Amniotic epithelial cell (primary cell): ENCODE results near the gene GRK1.
"Not testable (repeated sequence)": the region's sequence is repeated elsewhere in the genome, so short reads cannot be mapped to it uniquely, and the experiment has no call there.

ENCODE experiments used
- DNase-seq: peaks from one replicate; pipeline ENCODE4 v3.0.0-alpha.2; 2010; ENCODE audit warnings: low read depth

GRK1 gene

DNA sequence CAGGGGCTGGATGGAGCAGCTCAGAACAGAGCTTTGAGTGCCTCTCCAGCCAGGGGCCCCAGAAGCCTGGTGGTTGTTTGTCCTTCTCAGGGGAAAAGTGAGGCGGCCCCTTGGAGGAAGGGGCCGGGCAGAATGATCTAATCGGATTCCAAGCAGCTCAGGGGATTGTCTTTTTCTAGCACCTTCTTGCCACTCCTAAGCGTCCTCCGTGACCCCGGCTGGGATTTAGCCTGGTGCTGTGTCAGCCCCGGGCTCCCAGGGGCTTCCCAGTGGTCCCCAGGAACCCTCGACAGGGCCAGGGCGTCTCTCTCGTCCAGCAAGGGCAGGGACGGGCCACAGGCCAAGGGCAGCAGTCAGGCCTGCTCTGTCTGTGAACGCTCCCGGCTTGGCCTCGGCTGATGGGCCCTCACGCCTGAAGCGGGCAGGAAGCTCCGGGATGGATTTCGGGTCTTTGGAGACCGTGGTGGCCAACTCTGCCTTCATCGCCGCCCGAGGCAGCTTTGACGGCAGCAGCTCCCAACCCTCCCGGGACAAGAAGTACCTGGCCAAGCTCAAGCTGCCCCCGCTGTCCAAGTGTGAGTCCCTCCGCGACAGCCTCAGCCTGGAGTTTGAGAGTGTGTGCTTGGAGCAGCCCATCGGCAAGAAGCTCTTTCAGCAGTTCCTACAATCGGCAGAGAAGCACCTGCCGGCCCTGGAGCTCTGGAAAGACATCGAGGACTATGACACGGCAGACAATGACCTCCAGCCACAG lies at the start of gene GRK1:
Gene GRK1, plus strand, starts transcription at position 269 of the 751 bp plus-strand sequence. Its CDS starts 168 bp downstream, at position 437.
- no peak for DNase-seq

DNA sequence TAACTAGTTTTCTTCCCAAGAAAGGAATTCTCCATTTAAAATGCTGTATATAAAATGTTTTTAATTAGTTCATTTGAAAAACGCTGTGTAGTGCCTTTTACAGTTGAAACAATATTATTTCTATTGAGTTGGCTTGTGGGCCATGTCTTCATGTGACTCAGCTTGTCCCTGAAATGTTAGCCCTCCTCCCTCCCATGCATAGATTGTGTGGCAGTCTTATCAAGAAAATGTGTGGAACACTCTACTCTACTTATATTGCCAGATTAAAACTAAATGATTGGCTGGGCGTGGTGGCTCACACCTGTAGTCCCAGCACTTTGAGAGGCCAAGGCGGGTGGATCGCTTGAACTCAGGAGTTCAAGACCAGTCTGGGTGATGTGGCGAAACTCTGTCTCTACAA lies 49.1 kb upstream of the GRK1 start:
- DNase-seq: no peak

DNA sequence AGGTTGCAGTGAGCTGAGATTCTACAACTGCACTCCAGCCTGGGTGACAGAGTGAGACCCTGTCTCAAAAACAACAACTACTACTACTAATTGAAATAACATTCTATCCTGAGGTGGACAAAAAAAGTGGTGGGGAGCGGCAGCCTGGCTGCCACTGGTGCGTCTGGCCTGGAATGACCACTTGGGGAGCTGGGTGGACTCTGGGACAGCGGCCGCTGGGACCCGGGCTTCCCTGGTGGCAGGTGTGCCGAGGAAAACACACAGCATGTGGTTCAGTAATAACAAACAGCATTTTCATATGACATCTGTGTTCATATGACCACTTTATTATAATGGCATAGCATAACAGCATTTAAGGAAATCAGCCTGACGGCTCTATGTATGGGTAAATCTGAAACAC lies 48.6 kb upstream of the GRK1 start:
- DNase-seq: no peak

DNA sequence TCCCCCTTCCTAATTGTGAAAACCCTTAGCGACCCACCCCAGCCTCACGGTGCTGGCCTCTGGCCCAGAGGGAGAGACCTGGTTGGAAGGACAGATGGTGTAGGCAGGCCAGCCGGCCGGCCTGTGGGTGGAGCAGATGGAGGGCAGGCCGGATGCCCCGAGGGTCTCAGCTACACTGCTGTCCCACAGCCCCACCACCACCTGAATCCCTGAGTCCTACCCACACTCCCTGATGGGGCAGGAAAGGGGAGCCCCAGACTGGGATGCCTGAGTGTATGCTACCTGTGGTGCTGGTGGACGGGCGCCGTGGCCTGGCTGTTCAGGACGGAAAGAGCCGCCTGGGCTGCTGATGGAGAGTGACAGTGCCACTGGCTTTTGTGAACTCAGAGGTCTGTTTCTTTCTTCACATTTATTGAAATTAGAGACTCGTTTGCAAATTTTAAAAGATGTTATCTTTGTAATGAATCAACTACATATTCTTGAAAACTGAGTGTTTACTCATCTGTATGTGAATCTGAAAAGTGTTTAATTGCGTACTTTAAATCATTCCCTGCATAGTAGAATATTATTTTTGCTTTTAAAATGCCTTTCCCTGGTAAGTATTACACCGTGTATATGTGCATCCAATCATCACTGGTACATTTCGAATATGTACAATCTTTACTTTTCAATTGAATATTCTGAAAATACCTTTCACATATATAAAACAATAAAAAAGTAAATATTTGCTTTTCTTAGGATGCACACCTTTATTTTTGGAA lies 46.8 kb upstream of the GRK1 start:
- DNase-seq: no peak

DNA sequence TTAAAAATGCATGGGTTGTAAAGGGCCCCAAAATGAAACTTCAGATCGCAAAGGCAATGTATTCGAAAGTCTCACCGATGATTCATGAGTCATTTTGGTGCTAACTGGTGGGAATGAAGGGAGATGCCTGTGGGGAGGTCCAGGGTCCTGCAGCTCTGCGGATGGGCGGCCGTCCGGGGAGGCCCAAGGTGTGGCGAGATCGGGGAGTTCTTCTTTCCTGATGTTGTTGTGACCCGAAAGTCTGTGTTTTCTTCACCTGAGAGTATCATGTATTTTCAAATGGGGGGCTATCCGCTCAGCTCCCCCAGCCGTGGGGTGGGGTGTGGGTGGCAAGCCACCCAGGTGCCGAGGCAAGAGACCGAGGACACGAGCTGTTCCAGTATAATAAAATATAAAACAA lies 46.0 kb upstream of the GRK1 start:
- no peak for DNase-seq

DNA sequence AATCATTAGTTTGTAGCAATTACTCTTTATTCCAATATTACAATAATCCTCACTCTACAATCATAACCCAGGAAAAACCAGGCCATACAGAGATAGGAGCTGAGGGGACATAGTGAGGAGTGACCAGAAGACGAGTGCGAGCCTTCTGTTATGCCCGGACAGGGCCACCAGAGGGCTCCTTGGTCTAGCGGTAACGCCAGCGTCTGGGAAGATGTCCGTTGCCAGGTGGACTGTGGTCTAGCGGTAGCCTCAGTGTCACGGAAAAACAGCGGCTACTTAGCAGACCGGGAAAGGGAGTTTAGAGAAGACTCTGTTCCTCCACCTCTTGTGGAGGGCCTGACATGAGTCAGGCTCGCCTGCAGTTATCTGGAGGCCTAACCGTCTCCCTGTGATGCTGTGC lies 45.5 kb upstream of the GRK1 start:
- DNase-seq: peak; percentile 47

DNA sequence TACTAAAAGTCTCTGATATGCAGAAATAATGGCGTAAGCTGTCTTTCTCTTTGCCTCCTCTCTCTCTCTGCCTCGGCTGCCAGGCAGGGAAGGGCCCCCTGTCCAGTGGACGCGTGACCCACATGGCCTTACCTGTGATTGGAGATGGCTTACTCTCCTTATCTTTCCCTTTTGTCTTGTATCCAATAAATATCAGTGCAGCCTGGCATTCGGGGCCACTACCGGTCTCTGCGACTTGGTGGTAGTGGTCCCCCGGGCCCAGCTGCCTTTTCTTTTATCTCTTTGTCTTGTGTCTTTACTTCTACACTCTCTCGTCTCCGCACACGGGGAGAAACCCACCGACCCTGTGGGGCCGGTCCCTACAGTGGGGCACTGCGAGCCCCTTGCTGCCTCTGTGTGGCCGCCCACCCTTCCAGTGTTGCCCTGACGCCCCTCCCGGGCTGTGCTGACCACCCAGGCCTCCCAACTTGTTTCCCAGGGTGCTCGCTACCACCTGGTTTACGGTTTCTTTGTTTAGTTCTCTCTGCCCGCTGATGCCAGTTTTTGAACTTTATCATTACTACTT lies 45.0 kb upstream of the GRK1 start:
- not testable (repeated sequence) for DNase-seq

DNA sequence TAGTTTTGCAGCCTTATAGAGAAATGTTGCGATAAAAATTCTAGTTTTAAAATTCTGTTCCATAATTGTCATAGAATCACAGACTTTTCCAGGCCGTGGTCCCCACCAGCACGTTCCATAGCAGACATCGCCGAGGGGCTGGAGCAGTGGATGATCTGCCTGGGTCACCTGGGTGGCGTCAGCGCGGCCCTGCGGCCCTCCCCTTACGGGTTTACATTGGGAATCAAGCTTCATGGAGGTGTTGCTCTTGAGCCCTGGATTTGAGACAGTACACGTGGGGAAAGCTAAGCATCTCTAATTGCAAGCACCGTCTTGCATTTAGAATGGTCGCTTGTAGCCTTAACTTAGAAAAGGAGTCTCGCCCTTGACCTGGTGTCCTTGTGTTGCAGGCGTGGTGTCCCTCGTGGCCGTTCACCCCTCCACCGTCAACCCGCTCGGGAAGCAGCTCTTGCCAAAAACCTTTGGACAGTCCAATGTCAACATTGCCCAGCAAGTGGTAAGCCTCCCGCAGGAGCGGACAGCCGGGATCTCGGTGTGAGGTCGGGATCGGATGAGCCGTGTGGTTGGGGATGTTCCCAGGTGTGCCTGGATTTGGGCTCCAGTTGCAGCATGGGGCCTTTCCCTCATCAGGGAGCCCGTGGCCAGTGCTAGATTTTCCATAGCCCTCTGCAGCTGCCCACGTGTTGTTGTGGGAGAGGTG lies 44.1 kb upstream of the GRK1 start:
- DNase-seq: no peak

DNA sequence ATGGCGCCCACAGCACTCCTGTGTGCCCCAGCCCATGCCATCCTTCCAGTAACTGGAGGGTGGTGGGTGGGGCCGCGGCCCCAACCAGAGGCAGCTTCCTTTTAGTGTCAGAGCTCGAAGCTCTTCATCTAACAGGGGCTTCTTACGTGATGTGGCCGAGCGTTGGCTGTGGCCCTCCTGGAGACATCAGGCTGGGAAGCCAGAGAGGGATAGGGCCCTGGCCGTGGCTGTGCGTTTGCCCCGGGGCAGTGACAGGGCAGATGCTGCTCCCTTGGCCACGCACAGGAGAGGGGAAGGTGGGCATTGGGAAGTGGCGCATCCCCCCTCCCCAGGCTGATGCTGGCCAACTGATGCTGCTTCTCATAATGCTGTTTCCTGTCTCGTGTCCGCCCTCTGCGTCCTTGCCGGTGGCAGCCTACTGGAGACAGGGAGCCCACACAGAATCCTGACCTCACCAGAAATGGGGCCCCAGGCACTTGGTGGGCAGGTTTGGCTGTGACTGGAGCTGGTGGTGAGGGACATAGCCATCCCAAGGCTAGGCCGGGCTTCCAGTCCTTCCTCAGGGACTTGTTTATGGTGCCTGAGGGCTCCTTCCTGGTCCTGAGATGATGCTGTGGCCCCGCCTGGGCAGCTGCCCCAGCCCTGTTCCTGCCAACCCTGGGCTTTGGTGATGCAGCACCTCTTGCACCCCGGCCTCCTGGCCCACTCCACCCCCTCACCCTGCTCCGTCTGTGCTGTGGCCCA lies 43.4 kb upstream of the GRK1 start:
- DNase-seq: no peak

DNA sequence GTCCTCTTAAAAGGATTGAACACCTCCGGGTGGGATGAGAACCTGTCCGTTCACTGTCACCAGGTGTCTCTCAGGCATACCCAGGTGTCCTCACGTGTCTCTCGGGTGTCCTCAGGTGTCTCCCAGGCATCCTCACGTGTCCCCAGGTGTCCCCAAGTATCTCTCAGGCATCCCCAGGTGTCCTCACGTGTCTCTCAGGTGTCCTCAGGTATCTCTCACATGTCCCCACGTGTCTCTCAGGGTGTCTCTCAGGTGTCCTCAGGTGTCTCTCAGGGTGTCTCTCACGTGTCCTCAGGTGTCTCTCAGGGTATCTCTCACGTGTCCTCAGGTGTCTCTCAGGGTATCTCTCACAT lies 42.8 kb upstream of the GRK1 start:
- DNase-seq: no peak

DNA sequence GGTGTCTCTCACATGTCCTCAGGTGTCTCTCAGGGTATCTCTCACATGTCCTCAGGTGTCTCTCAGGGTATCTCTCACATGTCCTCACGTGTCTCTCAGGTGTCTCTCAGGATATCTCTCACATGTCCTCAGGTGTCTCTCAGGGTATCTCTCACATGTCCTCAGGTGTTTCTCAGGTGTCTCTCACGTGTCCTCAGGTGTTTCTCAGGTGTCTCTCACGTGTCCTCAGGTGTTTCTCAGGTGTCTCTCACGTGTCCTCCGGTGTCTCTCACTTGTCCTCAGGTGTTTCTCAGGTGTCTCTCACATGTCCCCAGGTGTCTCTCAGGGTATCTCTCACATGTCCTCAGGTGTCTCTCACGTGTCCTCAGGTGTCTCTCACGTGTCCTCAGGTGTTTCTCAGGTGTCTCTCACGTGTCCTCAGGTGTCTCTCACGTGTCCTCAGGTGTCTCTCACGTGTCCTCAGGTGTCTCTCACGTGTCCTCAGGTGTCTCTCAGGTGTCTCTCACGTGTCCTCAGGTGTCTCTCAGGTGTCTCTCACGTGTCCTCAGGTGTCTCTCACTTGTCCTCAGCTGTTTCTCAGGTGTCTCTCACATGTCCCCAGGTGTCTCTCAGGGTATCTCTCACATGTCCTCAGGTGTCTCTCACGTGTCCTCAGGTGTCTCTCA lies 42.2 kb upstream of the GRK1 start:
- DNase-seq: not testable (repeated sequence)

DNA sequence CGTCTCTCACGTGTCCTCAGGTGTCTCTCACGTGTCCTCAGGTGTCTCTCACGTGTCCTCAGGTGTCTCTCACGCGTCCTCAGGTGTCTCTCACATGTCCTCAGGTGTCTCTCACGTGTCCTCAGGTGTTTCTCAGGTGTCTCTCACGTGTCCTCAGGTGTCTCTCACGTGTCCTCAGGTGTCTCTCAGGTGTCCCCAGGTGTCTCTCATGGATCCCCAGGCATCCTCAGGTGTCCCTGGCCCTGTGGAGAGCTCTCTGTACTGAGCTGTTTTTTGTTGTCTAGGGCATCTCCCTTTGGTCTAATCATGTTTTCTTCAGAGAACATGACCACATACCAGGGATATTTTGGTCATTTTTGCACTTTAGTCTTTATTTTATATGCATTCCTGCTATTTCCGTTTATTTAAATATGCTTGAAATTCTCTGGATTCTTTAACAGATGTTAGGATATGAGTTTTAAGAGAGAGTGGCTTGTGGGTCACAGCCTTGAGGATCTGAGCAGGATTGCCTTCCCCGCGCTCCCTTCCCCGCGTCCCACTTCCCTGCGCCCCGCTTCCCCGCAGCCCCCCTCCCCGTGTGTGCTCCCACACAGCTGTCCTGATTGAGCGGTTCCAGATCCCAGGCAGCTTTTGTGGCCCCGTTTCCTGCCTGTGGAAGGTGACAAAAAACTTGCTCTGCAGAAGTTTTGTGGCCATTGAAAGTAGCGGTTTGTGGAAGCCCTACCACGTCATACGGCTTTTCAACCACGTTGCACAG lies 40.9 kb upstream of the GRK1 start:
- DNase-seq: peak; percentile 46

DNA sequence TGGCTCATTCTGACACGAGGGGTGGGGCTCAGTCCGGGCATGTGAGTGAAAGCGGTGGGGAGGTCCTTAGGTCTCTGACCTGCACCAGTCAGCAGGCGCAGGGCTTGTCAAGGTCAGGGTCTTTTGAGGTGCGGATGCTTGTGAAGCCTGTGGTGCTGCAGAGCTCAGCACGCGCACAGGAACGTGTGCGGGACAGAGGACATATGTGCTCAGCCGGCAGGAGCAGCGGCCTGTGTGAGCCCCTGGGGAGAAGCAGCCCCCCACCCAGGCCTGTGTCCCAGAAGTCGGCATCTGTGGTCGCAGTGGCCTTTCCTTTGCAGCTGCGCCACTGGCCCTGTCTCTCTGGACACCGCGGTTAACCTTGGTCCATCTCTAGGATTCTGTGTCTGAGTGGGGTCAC lies 39.9 kb upstream of the GRK1 start:
- no peak for DNase-seq

DNA sequence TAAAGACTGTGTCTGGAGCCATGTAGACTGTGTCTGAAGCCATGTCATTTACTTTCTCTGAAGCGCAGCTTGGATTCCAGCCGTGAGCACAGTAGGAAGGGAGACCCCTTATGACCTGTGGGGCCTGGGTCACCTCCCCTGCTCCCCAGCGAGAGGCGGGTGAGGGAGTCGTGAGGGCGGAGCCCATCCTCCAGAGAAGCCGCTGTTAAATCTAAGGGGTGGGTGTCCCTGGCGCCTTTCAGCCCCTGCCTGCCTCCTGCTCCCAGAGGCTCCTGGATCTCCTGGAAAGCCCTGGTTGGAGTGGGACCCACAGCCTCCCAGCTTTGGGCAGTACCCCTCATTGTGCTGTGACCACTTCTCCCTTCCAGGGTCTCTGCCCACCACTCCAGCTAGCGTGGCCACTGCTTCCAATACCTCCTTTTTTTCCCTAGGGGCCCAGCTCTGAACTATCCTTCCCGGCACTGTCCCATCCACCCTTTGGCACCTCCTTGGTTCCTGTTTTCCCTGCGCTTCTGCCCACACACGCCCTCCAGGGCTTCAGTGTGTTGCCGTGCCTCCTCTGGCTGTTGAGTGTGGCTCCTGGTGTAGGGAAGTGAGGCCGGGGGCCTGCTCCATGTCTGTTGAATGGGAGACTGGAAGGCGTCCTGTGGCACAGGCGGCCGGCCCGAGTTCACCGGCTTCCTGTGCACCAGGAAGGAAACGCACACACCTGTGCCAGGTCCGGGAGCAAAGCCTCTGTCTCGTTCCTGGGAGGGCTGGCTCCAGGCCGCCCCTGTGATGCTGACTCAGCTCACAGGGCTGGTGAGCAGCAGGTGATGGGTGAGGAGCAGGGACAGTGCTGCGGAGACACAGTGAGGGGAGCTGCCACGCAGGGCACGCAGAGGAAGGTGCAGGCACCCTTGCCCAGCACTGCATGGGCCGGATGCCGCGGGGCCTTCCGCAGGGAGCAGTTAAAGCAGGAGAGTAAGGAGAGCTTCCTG lies 38.4 kb upstream of the GRK1 start:
- DNase-seq: no peak

DNA sequence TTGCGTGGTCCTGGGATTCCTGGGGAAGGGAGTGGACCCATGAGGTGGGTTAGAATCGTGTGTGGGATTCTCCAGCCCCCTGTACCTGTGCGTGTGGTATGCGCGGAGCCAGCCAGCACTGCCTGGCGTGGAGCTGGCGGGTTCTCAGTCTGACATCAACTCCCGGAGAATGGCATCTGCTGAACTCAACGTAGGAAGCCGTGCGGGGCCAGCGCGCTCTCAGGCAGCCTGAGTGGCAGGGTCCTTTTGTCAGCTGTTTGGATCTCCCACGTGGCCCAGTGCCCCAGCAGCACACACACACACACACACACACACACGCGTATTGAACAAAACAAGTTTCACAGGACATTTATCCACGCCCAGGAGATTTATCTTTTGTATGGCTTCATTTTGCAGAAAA lies 37.2 kb upstream of the GRK1 start:
- no peak for DNase-seq

DNA sequence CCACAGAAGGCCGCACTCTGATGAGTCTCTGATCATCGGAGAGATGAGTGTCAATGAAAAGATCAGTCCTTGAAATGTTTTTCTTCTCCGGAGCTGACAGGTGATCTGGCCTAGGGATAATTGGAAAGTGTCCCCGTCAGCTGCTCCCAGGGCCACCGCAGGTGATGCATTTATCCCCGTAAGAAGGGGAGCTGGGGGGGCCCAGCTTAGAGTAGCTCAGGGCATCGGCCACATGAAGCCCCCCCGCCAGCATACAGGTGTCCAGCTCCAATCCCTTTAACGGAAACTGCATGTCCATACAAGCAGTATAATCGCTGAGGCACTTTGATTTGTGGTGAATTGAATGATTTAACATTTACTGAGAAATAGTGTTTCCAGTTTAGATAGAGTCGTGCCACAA lies 36.7 kb upstream of the GRK1 start:
- DNase-seq: no peak

DNA sequence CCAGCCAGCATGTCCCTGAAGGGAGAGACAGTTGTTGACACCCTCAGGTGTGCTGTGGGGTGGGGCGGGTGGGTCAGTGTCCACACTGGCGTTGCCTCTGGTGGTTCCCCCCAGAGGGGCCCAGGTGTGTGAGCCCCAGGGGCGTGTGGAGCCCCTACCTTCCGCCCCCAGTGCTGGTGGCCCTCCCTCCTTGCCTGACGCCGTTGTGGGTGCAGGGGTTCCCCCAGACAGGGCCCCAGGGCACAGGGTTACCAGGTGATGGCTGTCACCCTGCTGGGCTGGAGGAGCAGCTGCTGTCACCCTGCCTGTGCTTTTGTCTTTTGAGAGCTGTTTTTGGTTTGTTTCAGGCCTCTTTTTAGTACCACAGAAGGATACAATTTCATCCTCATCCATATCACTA lies 36.2 kb upstream of the GRK1 start:
- DNase-seq: no peak

DNA sequence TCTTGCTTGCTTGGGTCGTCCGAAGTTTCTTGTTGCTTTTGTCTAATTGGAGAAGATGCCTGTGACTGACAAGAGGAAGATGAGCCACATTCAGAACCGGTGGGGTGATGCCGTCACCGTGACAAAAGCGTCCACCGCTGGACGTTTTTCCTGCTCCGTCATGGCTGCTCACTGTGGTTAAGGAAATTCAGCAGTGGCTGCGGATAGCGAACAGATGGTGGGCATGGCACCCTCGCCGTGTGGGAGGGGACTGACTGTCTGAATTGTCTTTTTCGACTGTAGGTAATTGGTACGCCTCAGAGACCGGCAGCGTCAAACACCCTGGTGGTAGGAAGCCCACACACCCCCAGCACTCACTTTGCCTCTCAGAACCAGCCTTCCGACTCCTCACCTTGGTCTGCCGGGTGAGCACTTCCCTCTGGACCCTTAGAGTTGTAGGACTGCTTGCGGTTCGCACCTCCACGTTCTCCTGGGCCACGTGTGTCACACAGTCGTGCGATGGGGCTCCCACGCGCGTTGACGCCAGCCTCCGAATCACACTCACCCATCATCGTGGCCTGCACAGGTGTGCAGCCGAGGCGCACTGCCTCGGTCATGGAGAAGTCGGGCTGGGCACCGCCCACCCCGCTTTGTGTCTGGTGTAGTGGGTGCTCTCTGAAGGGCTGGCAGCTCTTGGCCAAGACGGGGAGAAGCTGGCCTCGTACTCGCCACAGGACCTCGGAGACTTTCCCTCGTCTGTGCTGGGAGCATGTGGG lies 35.5 kb upstream of the GRK1 start:
- no peak for DNase-seq
